Fibroblast of upper back skin (primary cell): ENCODE measurements around the gene OR4F6.

ENCODE experiments used
- DNase-seq: peaks from one replicate; pipeline ENCODE4 v3.0.0-alpha.2; 2013

The OR4F6 gene

GRCh38 chr15:101805605-101806345, 2.5 kb downstream of the OR4F6 start:
- no peak for DNase-seq

GRCh38 chr15:101807345-101807945, 4.1 kb downstream of the OR4F6 start:
- DNase-seq, result peak; percentile 50

GRCh38 chr15:101808201-101808600, 4.9 kb downstream of the OR4F6 start:
- peak; percentile 65 for DNase-seq

DNA sequence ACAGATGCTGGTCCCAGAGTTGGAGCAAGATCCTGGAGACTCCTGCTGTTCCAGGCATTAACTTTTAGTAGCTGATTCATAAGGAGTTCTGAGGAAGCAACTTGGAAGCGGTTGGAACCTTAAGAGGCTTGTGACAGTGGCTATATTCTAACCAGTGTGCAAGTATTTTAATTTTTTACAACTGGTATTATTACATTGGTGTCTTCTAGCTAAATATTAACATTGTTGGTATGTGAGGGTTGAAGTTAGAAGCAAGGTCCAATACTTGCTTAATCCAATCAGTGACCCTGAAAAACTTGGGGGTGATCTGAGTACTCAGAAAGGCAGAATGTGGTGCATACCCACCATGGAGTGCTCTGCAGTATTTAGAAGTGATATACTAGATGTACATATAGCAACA, 7.1 kb downstream of the OR4F6 start:
- DNase-seq, result no peak

DNA sequence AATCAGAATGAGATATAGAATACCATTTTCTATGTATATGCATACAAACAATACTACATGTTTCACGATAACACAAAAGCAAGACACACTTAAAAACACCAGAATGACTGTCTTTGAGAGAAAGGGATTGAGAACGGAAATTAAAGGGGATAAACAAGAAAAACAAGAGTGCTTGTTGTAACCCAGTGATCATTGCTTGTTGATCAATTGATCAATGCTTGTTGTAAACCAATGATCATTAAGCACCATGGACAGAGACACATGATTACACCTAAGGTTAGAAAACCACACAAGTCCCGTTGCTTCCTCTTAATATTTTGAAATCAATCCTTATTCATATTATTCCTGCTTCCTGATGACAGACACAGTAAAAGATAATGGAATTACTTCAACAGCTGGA, 7.6 kb downstream of the OR4F6 start:
- DNase-seq, result no peak

GRCh38 chr15:101811902-101812301, 8.6 kb downstream of the OR4F6 start, which contains the start of gene OR4F15:
OR4F15 (plus strand) TSS chr15:101812202; CDS start chr15:101818187, 5,985 bp downstream.
- no peak for DNase-seq

- peak; percentile 32 for DNase-seq
These were observed 10.7 kb downstream of the OR4F6 start for GRCh38 chr15:101813803-101814534.

DNA sequence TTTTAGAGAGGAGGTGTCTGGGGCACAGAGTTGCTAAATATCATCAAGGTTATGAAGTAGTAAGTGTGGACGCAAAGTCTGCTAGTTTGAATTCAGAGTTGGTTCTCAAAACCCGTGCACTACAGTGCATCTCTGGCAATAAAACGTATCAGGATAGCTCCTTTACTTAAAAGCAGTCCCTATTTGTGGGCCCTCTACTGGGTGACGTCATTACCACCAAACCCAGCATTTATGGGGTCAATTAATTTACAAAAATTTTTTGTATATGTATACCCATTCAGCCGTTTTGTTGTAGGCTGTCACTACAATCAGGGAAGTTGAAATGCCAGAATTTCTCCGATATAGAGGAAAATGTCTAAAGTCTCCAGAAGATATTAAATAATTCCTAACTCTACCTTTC, 17.5 kb downstream of the OR4F6 start:
- no peak for DNase-seq

DNA sequence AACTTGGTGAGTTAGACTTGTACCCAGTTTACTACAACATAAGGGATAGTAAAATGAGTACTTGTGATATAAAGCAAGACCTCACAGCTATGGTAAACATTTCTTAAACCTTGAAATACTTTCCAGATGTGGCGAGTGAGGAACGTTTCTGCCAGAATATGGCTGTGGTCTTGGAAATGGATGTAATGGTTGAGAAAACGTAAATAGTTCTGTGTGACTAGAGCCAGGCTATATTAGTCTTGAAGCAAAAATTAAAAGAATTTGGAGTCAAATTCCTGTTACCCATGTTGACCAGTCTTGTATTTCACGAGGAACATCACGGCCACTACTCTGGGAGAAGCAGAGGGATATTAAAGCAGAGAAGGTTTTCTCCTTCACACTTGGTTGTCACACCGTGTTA, 23.9 kb downstream of the OR4F6 start:
- DNase-seq, result peak; percentile 54

- DNase-seq, result no peak
These were observed 25.5 kb downstream of the OR4F6 start for GRCh38 chr15:101828774-101829173.

DNA sequence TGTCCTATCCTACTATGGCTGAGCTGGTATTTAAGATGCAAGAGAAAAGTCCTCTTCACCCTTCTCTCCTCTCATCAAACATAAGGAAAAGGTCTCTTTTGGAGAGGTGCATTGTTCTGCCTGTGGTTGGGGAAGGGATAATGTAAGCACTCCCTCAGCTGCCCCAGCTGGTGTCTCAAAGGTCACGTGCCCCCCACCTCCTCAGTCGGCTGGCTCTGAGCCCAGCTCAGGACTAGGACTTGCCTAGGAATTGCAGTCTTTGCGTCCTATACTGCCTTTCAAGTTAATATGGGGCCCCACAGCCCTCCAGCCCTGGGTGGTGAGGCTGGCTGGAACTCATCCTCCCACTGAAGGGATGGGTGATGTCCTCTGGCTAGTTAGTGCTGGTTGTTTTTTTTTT, 38.3 kb downstream of the OR4F6 start:
- DNase-seq, result no peak

- no peak for DNase-seq
These were observed 41.6 kb downstream of the OR4F6 start for GRCh38 chr15:101844916-101845315.

DNA sequence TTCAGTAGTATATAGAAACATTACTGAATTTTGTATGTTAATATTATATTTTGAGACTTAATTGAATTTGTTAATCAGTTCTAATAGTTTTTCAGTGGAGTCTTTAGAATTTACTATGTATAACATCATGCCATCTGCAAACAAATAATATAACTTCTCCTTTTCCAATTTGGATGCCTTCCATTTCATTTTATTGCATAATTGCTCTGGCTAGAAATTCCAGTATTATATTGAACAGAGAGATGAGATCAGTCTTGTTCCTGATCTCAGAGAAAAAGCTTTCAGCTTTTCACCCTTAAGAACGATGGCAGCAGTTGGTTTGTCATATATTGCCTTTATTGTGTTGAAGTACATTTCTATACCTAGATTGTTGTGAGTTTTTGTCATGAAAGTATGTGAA, 49.0 kb downstream of the OR4F6 start:
- no peak for DNase-seq
